ENCODE data around the gene ISG20L2.

DNA sequence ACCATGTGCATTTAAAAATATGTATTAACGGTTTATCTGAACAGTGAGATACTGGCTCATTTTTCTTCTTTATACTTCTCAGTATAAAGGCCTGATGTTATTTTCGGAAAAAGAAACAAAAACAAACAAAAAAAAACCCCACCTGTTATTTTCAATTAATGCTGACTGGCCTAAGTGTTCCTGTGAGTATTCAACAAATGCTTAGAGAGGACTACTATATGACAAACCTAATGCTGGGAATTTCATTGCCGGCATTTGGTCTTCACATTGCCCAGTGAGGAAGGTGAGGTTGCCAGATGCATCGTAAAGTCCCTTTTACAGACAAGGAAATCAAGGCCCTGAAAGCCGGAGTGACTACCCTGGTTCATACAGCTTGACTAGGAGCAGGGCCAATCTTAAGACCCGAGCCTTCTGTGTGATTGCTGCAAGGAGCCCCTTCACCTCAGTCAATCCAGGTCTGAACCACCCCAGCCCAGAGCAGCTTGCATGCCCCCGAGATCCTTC lies 11.7 kb upstream of the ISG20L2 start:
- TF ChIP-seq EZH2 (IDR thresholded peaks at IDR 0.05; ENCODE audit: borderline replicate concordance, low read depth, low read length, severe bottlenecking) (no peak), POLR2A (IDR thresholded peaks at IDR 0.05; ENCODE audit: low read depth, low read length) (no peak)

Measured in endothelial cell of umbilical vein (primary cell).